Measurements from ENCODE around the gene CDK13.

CDK13 gene

GRCh38 chr7:39958038-39958437 lies 8.0 kb downstream of the CDK13 start:
- no peak overlapping the region for H3K4me3 ChIP-seq (replicated peaks; ENCODE audit: low read depth, low read length)
- DNase-seq (ENCODE audit: low read depth), result no peak
- TF ChIP-seq, protein P1, sequence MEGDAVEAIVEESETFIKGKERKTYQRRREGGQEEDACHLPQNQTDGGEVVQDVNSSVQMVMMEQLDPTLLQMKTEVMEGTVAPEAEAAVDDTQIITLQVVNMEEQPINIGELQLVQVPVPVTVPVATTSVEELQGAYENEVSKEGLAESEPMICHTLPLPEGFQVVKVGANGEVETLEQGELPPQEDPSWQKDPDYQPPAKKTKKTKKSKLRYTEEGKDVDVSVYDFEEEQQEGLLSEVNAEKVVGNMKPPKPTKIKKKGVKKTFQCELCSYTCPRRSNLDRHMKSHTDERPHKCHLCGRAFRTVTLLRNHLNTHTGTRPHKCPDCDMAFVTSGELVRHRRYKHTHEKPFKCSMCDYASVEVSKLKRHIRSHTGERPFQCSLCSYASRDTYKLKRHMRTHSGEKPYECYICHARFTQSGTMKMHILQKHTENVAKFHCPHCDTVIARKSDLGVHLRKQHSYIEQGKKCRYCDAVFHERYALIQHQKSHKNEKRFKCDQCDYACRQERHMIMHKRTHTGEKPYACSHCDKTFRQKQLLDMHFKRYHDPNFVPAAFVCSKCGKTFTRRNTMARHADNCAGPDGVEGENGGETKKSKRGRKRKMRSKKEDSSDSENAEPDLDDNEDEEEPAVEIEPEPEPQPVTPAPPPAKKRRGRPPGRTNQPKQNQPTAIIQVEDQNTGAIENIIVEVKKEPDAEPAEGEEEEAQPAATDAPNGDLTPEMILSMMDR (IDR thresholded peaks at IDR 0.05; ENCODE audit: low read length, missing control alignments), result no peak

DNA sequence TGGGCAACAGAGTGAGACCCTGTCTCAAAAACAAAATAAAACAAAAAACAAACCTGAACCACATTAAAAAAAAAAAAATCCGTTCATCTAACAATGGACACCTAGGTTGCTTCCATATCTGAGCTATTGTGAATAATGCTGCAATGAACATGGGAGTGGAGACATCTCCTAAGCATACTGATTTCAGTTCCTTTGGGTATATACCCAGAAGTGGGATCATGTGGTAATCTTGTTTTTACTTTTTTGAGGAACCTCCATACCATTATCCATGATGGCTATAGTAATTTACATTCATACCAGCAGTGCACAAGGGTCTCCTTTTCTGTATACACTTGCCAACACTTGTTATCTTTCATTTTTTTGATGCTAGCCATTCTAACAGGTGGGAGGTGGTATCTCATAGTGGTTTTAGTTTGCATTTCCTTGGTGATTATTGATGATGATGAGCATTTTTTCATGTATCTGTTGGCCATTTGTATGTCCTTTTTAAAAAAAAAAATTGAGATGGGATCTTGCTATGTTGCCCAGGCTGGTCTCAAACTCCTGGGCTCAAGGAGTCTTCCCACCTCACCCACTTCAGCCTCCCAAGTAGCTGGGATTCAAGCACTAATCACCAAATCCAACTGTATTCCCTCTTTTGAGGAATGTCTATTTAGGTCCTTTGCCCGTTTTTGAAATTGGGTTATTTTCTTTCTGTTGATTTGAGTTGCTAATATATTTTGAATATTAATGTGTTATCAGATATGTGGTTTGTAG lies 17.5 kb downstream of the CDK13 start:
- no peak overlapping the region for H3K4me3 ChIP-seq (replicated peaks; ENCODE audit: low read depth, low read length)
- TF ChIP-seq, protein P1 (IDR thresholded peaks at IDR 0.05; ENCODE audit: low read length, missing control alignments), result no peak
- DNase-seq (ENCODE audit: low read depth), result no peak

DNA sequence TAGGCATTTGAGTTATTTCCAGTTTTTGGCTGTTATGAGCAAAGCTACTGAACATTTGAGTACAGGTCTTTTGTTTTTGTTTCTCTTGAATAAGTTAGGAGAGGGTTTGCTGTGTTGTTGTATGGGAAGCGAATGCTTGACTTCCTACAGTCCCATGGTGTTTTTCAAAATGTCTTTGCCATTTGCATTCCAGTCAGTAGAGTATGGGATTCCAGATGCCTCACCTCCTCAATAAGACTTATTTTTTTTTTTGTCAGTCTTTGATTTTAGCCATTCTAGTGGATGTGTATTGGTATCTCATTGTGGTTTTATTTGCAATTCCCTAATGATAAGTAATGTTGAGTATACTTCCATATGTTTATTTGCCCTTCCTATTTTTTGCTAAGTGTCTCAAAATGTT lies 19.4 kb downstream of the CDK13 start:
- TF ChIP-seq, protein P1 (IDR thresholded peaks at IDR 0.05; ENCODE audit: low read length, missing control alignments), result no peak
- no peak overlapping the region for H3K4me3 ChIP-seq (replicated peaks; ENCODE audit: low read depth, low read length)
- no peak for DNase-seq (ENCODE audit: low read depth)

- DNase-seq (ENCODE audit: low read depth), result no peak
- TF ChIP-seq, protein P1 (IDR thresholded peaks at IDR 0.05; ENCODE audit: low read length, missing control alignments), result no peak
- H3K4me3 ChIP-seq (replicated peaks; ENCODE audit: low read depth, low read length), result no peak overlapping the region
Observed at GRCh38 chr7:39971924-39972323, 21.9 kb downstream of the CDK13 start.

DNA sequence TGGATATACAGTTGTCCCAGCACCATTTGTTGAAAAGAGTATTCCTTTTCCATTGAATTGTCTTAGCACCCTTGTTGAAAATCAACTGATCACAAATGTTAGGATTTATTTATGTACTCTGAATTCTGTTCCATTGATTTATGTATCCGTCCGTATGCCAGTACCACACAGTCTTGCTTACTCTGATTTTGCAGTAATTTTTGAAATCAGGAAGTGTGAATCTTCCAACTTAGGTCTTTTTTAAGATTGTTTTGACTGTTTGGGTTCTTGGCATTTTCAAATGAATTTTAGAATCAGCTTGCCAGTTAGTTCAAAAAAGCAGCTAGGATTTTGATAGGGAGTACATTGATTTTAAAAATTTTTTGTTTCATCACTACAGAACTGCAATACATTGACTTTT lies 23.7 kb downstream of the CDK13 start:
- TF ChIP-seq, protein P1 (IDR thresholded peaks at IDR 0.05; ENCODE audit: low read length, missing control alignments), result no peak
- no peak overlapping the region for H3K4me3 ChIP-seq (replicated peaks; ENCODE audit: low read depth, low read length)
- no peak for DNase-seq (ENCODE audit: low read depth)

DNA sequence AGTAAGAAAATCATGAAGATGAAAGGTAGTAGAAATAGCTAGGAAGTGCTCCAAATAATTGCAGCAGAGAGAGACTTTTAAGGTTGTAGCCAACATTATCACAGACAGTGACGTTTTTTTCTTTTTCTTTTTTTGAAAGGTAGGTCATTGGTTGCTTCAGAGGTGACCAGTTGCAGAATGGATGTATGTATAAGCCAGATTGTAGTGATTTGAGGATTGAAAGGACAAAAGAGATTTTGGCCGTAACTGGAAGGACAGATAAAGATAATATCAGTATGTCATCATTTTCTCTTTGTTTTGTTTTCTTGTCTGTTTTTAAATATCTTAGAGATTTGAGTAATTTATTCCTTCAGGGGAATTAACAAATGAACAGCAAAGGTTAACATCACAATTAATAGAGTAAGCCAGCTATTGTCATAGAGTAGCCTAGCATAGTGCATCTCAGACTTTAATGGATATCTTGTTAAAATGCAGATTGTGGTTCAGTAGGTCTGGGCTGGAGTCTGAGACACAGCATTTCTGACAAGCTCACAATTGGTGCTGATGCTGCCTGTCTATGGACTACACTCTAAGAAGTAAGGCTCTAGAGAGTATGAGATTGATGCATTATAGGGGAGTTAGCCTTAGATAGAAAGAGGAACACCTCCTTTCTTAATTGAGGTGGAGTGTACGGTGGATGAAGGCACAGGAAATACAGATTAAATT lies 28.3 kb downstream of the CDK13 start:
- TF ChIP-seq, protein P1 (IDR thresholded peaks at IDR 0.05; ENCODE audit: low read length, missing control alignments), result no peak
- DNase-seq (ENCODE audit: low read depth), result no peak
- no peak overlapping the region for H3K4me3 ChIP-seq (replicated peaks; ENCODE audit: low read depth, low read length)

Data from fibroblast of pulmonary artery (primary cell).